Measurements from ENCODE around the gene EXO1. TPM values are rescaled to one million over a fixed set of nuclear protein-coding genes. Genes with fewer than 3 reads are reported as not detected.

EXO1 gene
- total RNA-seq (2022; extraction: Qiagen RNA extraction; ENCODE audit: low read depth): 21.6 to 28.6 TPM (median 24.7 TPM) in 5 replicates

GRCh38 chr1:241847796-241848685 lies at the start of gene EXO1:
EXO1 (plus strand) TSS chr1:241848204; CDS start chr1:241850426, 2,222 bp downstream.

Other genes with a start within 250 kb of the EXO1 start
- 4.8 to 10.1 TPM (median 8.2 TPM) in 5 replicates for gene CHML, start 207.8 kb upstream of the EXO1 start, total RNA-seq (2022; extraction: Qiagen RNA extraction; ENCODE audit: low read depth)
- gene OPN3, start 207.8 kb upstream of the EXO1 start, total RNA-seq (2022; extraction: Qiagen RNA extraction; ENCODE audit: low read depth): 48.1 to 67.7 TPM (median 65.5 TPM) in 5 replicates
- gene WDR64, start 195.9 kb upstream of the EXO1 start, total RNA-seq (2022; extraction: Qiagen RNA extraction; ENCODE audit: low read depth): not detected in 5 replicates
- gene BECN2, start 109.6 kb downstream of the EXO1 start, total RNA-seq (2022; extraction: Qiagen RNA extraction; ENCODE audit: low read depth): not detected in 5 replicates
- 0.18 to 0.22 TPM in 2 of 5 replicates, not detected in the others for gene MAP1LC3C, start 150.9 kb downstream of the EXO1 start, total RNA-seq (2022; extraction: Qiagen RNA extraction; ENCODE audit: low read depth)

All from A549 treated with ZK216348 at 1 μM for 4 hours (cell line).